Upper lobe of left lung (tissue), 4 donors: Measurements from ENCODE around the gene CDH13.

ENCODE experiments used
- POLR2A ChIP-seq, 4 donors: fragments of 450-650 bp; IDR thresholded peaks; one replicate each; pipeline ENCODE4 v1.5.1; 2016 to 2017; ENCODE audit warnings: antibody characterized with exemption in 4 of 4, mild to moderate bottlenecking in 2 of 4
- POLR2AphosphoS5 ChIP-seq, 2 donors: sonication (generic); formaldehyde crosslinking; IDR thresholded peaks; one replicate each; pipeline ENCODE4 v1.5.1; 2017; ENCODE audit warnings: antibody characterized with exemption in 2 of 2
- TF ChIP-seq, protein P1 (sequence below), 6 experiments: fragments of 450-650 bp in 4 of 6; fragments of 200-600 bp in 2 of 6; sonication (generic) in 2 of 6; IDR thresholded peaks; one replicate each; pipeline ENCODE4 v1.5.1; 2016 to 2019; ENCODE audit warnings: antibody characterized with exemption in 6 of 6

- TF ChIP-seq POLR2A (IDR thresholded peaks at IDR 0.05) (no peak), POLR2AphosphoS5 (IDR thresholded peaks at IDR 0.05) (no peak)
- TF ChIP-seq, protein P1, sequence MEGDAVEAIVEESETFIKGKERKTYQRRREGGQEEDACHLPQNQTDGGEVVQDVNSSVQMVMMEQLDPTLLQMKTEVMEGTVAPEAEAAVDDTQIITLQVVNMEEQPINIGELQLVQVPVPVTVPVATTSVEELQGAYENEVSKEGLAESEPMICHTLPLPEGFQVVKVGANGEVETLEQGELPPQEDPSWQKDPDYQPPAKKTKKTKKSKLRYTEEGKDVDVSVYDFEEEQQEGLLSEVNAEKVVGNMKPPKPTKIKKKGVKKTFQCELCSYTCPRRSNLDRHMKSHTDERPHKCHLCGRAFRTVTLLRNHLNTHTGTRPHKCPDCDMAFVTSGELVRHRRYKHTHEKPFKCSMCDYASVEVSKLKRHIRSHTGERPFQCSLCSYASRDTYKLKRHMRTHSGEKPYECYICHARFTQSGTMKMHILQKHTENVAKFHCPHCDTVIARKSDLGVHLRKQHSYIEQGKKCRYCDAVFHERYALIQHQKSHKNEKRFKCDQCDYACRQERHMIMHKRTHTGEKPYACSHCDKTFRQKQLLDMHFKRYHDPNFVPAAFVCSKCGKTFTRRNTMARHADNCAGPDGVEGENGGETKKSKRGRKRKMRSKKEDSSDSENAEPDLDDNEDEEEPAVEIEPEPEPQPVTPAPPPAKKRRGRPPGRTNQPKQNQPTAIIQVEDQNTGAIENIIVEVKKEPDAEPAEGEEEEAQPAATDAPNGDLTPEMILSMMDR (IDR thresholded peaks at IDR 0.05), result no peak
Observed at GRCh38 chr16:82857693-82858365, 231.1 kb downstream of the CDH13 start.
